Heart right ventricle (tissue), 16 donors: Measurements from ENCODE around the gene ROR2. TPM values are rescaled to one million over a fixed set of nuclear protein-coding genes. Genes with fewer than 3 reads are reported as not detected.

Experiments used
- ATAC-seq, 8 donors: fragments of 200-7000 bp; cut with Tn5 transposase; one replicate each; pipeline ENCODE4 v1.9.1; 2020; ENCODE audit warnings: mild to moderate bottlenecking in 8 of 8, moderate library complexity in 8 of 8, moderate number of reproducible peaks in 1 of 8
- DNase-seq, 2 donors: peaks; one replicate each; pipeline ENCODE4 v3.0.0-alpha.2; 2020
- H3K27ac ChIP-seq, 10 donors: fragments of 200-600 bp; sonication (generic) in 2 of 10; one replicate each; pipeline versions ENCODE4 v1.5.0 to v1.8.0; 2020 to 2022; ENCODE audit warnings: mild to moderate bottlenecking in 3 of 10
- H3K27me3 ChIP-seq, 7 donors: fragments of 200-600 bp; one replicate each; pipeline ENCODE4 v1.8.0; 2021 to 2022; ENCODE audit warnings: mild to moderate bottlenecking in 2 of 7
- H3K36me3 ChIP-seq, 9 donors: fragments of 200-600 bp; sonication (generic) in 1 of 9; one replicate each; pipeline versions ENCODE4 v1.5.0 to v1.8.0; 2020 to 2022; ENCODE audit warnings: mild to moderate bottlenecking in 2 of 9
- H3K4me1 ChIP-seq, 9 donors: fragments of 200-600 bp; sonication (generic) in 1 of 9; one replicate each; pipeline versions ENCODE4 v1.5.0 to v1.8.0; 2020 to 2022; ENCODE audit warnings: mild to moderate bottlenecking in 4 of 9
- H3K4me3 ChIP-seq, 10 donors: fragments of 200-600 bp; sonication (generic) in 2 of 10; one replicate each; pipeline versions ENCODE4 v1.5.0 to v1.8.0; 2020 to 2022; ENCODE audit warnings: mild to moderate bottlenecking in 7 of 10, moderate library complexity in 2 of 10
- H3K9me3 ChIP-seq, 11 donors: fragments of 200-600 bp in 10 of 11; sonication (generic) in 2 of 11; one replicate each; pipeline versions ENCODE4 v1.5.0 to v1.8.0; 2013 to 2022; ENCODE audit warnings: mild to moderate bottlenecking in 2 of 11, control low read depth in 1 of 11, moderate library complexity in 1 of 11
- WGBS, 2 donors: extraction: QIAGEN DNeasy Blood & Tissue Kit; methylation state at CpG; one replicate each; pipeline ENCODE4 v1.1.7; 2013; ENCODE audit warnings: inconsistent platforms in 1 of 2; 5-methylcytosine and 5-hydroxymethylcytosine counted together
- intact Hi-C, 10 donors: fragments of 100-400 bp; cut with DNase I; formaldehyde crosslinking; loops; one replicate each; pipeline versions ENCODE4 v1.11.1 to v1.14.2; 2022
- polyA plus RNA-seq, 2 donors: library from polyadenylated mRNA; stranded (reverse); fragments of 200-250 nt; gene quantifications; one replicate each; pipeline ENCODE4 v1.2.3, GENCODE V29; 2013
- total RNA-seq, 10 donors: library from RNA; stranded (reverse); fragmentation: NEBNext Ultra II Directional in 3 of 10; extraction: Animal tissue kit (Norgen Biotek cat#: 25700) in 3 of 10; gene quantifications; one replicate each; pipeline versions ENCODE4 v1.2.1 to v1.2.4, GENCODE V29; 2021 to 2023
- TF ChIP-seq, protein P1 (sequence below), 9 donors: fragments of 200-600 bp; sonication (generic) in 2 of 9; IDR thresholded peaks; one replicate each; pipeline versions ENCODE4 v1.5.0 to v1.8.0; 2021 to 2022; ENCODE audit warnings: antibody characterized with exemption in 9 of 9, mild to moderate bottlenecking in 5 of 9, moderate library complexity in 1 of 9
- donor health status: Arrhythmogenic right ventricular cardiomyopathy.
- donor health status: ischemic (EF 13 %, LVEDD 7.1; RV severe dilation, severe dysfunction).
- donor health status: healthy with polysubstance abuse.
- donor health status: DM: no; HTN: yes; CAD: no.
- donor health status: DM: no; HTN: no; CAD: no.
- donor health status: ischemic (EF 25% LVEDD 6.9; RV normal size, moderate dysfunction).
- donor health status: ischemic (EF 25% LVEDD 5.7; RV mildly dilated, moderate dysfunction).
- donor health status: healthy.
- donor health status: DM: yes; HTN: yes; CAD: no.
- donor health status: Ischemic cardiomyopathy.
- donor health status: ischemic (EF 35%, LVEDD 5.7; RV mildly dilated, moderate dysfunction).
- donor health status: nonischemic (EF 11% LVEDD 7.7; RV severe dilation, severe dysfunction).
- donor health status: DM: yes; HTN: yes; CAD: no.
- donor health status: PGD.
- donor health status: ischemic (EF 29% LVEDD 5.4; RV normal size, mild dysfunction).
- donor health status: nonischemic (EF 23%, LVEDD 6.1; RV moderate dilation, normal function).

The ROR2 gene
- total and polyA plus RNA-seq, 12 donors: 0.11 to 1.4 (median 0.47) TPM

DNA sequence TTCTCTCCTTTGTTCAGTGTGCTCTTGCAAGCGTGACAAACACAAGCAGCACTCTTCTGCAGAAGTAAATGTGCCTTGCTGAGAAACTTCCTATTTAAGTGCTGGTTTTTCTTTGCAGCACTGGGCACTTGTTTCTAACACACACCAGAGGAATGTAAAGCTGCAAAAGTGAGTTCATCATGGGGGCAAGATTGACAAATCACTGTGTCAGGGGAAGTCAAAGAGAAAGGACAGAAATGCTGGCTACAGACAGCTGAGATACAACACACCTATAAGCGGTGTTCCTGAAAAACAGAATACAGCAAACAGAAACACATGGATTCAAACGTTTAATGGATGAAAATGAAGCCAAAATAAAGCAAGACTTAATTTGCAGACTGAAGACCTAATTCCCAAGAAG lies 19.6 kb downstream of the ROR2 start:
- H3K27ac ChIP-seq: no peak overlapping the region
- intact Hi-C loops: no loop called here
- peaks cover 0 to 4% (median 0%) of the 10 kb centered on the region in 7 donors for H3K27me3 ChIP-seq
- TF ChIP-seq, protein P1, sequence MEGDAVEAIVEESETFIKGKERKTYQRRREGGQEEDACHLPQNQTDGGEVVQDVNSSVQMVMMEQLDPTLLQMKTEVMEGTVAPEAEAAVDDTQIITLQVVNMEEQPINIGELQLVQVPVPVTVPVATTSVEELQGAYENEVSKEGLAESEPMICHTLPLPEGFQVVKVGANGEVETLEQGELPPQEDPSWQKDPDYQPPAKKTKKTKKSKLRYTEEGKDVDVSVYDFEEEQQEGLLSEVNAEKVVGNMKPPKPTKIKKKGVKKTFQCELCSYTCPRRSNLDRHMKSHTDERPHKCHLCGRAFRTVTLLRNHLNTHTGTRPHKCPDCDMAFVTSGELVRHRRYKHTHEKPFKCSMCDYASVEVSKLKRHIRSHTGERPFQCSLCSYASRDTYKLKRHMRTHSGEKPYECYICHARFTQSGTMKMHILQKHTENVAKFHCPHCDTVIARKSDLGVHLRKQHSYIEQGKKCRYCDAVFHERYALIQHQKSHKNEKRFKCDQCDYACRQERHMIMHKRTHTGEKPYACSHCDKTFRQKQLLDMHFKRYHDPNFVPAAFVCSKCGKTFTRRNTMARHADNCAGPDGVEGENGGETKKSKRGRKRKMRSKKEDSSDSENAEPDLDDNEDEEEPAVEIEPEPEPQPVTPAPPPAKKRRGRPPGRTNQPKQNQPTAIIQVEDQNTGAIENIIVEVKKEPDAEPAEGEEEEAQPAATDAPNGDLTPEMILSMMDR (IDR thresholded peaks at IDR 0.05): no peak
- ATAC-seq (no peak), DNase-seq (no peak)
- no peaks in the 10 kb centered on the region for H3K36me3 ChIP-seq
- H3K9me3 ChIP-seq: peaks cover 0 to 45% (median 31%) of the 10 kb centered on the region in 11 donors
- no peaks in the 10 kb centered on the region for H3K4me1 ChIP-seq
- WGBS, 2 donors: 85 to 93% methylated on average over 3 of the region's 3 CpGs
- no peak overlapping the region for H3K4me3 ChIP-seq

- intact Hi-C loops: loop anchor here in 1 of 10 donors (10.0 kb wide), 1 partner anchor 55 kb away; no protein-coding TSS in a partner anchor
- Histone ChIP-seq H3K27me3 (no peaks in the 10 kb centered on the region), H3K36me3 (no peaks in the 10 kb centered on the region), H3K4me3 (no peak overlapping the region), H3K9me3 (peaks cover 0 to 45% (median 31%) of the 10 kb centered on the region in 11 donors), H3K4me1 (no peaks in the 10 kb centered on the region), H3K27ac (no peak overlapping the region)
- WGBS, 2 donors: 93% methylated on average over 7 of the region's 7 CpGs
- TF ChIP-seq, protein P1 (IDR thresholded peaks at IDR 0.05): no peak
- DNase-seq: no peak
- no peak for ATAC-seq
These were observed 20.7 kb downstream of the ROR2 start for GRCh38 chr9:91929331-91929730.

DNA sequence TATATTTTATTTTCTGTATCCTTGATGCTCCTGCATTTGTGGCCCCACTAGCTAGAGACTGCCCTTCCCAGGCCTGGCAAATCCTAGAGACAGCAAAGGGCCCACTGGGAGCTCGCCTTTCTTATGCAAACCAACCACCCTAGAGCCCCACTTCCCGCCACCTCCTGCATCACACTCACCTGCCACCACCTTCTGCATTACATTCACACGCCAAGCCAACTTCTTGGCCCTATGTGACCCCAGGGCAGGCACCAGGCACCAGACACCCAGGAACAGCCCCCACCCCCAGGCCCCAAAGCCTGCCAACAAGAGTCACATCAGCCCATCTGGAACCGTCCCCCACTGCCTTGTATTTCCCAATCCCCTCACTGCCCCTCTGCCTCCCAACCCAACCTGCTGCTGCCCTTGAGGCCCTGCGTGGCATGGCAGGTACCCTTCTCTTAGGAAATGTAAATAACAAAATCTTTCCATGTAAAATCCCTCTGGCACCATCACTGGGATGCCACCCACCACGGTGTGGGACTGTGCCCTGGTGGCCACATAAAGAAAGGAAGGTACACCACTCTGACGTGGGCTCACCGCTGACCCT lies 22.0 kb downstream of the ROR2 start:
- H3K27ac ChIP-seq: no peak overlapping the region
- no peaks in the 10 kb centered on the region for H3K4me1 ChIP-seq
- H3K36me3 ChIP-seq: no peaks in the 10 kb centered on the region
- intact Hi-C loops: loop anchor here in 1 of 10 donors (10.0 kb wide), 1 partner anchor 57 kb away; no protein-coding TSS in a partner anchor
- ATAC-seq (no peak), DNase-seq (no peak)
- H3K9me3 ChIP-seq: peaks cover 0 to 45% (median 31%) of the 10 kb centered on the region in 11 donors
- TF ChIP-seq, protein P1 (IDR thresholded peaks at IDR 0.05): no peak
- no peaks in the 10 kb centered on the region for H3K27me3 ChIP-seq
- no peak overlapping the region for H3K4me3 ChIP-seq
- WGBS, 2 donors: 84% methylated on average over 8 of the region's 8 CpGs

DNA sequence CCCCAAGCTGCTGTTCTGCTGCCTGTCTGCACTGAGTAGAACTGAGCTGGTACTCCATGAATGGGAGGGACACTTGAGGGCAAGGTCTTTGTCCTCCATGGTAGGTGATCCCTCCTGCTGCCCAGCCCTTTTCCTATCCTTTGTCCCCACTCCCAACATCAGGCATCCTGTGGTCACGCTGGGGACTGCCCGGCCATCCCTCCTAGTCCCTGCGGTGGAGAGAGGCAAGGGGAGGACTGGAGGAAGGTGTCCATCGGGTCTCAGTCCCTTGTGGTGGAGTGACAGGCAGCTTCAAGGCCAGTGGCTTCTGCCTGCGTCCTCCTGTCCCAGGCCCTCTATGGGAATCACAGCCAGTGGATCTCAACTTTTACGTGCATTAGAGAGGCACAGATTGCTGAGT lies 25.9 kb downstream of the ROR2 start:
- WGBS, 2 donors: 69 to 85% methylated on average over 6 of the region's 6 CpGs
- Histone ChIP-seq H3K36me3 (no peaks in the 10 kb centered on the region), H3K9me3 (peaks cover 0 to 9% (median 2%) of the 10 kb centered on the region in 11 donors), H3K27ac (no peak overlapping the region), H3K4me1 (no peaks in the 10 kb centered on the region), H3K27me3 (peaks cover 0 to 14% (median 0%) of the 10 kb centered on the region in 7 donors), H3K4me3 (no peak overlapping the region)
- ATAC-seq (no peak), DNase-seq (no peak)
- TF ChIP-seq, protein P1 (IDR thresholded peaks at IDR 0.05): no peak
- intact Hi-C loops: loop anchor here in 1 of 10 donors (10.0 kb wide), 1 partner anchor 61 kb away; no protein-coding TSS in a partner anchor
